GM19463 (cell line): Measurements from ENCODE around the gene LCN2.

Experiments used
- ATAC-seq: cut with Tn5 transposase; IDR thresholded peaks from one replicate; pipeline ENCODE4 v1.9.1; 2021; ENCODE audit warnings: mild to moderate bottlenecking, moderate library complexity; ENCODE audit not compliant: unreplicated experiment

Gene LCN2

GRCh38 chr9:128114326-128115186 lies 34.7 kb upstream of the LCN2 start:
- no peak for ATAC-seq

- peak; percentile 72 for ATAC-seq
Observed at GRCh38 chr9:128115187-128116103, 33.8 kb upstream of the LCN2 start.

DNA sequence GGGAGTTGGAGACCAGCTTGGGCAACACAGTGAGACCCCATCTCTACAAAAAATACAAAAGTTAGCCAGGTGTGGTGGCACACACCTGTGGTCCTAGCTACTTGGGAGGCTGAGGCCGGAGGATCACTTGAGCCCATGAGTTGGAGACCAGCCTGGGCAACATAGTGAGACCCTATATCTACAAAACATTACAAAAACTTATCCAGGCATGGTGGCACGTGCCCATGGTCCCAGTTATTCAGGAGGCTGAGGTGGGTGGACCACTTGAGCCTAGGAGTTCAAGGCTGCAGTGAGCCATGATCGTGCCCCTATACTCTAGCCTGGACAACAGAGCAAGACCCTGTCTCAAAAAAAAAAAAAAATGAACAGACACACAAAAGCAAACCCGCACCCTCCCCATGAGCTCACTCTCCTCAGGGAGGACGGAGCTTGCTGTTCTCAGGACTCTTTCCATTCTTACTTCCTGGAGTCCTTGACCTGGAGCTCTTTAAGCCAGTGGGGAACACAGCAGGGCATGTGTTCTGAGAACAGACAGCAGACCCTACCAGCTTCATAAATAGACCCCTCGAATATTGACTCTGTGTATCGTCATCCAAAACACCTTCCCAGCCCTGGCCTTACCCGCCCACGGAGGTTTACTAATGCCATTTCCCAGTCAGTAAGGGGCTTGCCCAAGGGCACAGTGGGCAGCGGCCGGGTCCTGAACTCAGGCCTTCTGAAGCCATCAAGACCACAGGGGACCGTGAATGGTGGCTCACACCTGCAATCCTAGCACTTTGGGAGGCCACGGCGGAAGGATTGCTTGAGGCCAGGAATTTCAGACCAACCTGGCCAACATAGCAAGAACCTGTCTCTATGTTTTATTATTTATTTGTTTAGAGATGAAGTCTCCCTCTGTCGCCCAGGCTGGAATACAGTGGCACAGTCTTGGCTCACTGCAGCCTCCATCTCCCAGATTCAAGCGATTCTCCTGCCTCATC lies 32.9 kb upstream of the LCN2 start:
- no peak for ATAC-seq

DNA sequence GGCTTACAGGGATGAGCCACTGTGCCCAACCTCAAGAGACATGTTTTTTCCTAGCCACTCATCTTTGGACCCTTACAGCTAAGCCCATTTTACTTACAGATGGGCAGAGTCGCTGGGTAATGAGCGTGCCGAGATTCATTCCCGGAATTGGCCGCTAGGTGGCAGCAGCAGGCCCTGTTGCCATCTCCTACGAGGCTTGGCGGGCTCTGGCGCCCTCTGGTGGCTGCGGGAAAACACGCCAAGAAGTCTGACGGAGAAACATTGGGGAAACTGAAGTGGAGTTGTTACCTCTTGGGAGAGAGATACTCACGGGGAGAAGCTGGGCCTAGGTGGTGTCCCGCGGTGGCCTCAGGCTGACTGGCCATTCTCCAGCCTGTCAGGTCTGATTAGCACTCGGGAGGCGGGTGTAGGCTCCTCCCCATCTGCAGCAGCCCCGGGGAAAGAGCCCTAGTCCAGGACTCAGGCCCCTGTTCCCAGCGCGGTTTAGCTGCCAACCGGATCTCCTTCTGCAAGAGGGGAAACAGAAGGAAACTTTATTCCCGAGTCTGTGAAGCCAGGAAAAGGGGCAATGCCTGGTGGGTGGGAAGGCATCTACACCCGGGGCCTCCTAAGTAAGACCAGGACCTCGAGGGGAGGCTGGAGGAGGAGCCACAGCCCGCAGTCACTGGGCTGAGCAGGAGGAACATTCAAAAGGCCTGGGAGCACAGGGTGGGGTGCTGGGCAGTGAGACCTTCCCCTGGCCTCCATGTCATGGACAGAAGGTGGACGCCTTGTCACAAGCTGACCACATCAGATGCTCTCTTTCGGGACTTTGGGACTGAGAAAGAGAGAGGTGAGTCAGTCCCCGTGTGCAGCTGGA lies 31.4 kb upstream of the LCN2 start:
- no peak for ATAC-seq

DNA sequence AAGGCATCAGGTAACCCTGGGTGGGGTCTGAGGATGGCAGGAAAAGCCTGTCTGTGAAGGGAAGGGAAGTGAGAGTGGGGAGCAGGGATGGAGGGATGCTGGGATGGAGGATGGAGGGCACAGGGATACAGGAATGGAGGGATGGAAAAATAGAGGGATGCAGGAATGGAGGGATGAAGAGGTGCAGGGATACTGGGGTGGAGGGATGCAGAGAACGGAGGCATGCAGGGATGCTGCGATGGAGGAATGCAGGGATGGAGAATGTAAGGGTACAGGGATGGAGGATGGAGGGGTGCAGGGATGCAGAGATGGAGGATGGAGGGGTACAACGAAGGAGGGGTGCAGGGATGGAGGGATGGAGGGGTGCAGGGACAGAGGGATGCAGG lies 30.8 kb upstream of the LCN2 start:
- no peak for ATAC-seq

GRCh38 chr9:128118971-128119665 lies 30.1 kb upstream of the LCN2 start:
- no peak for ATAC-seq

- ATAC-seq: no peak
Observed at GRCh38 chr9:128120061-128120740, 29.1 kb upstream of the LCN2 start.

- no peak for ATAC-seq
Observed at GRCh38 chr9:128120741-128121465, 28.4 kb upstream of the LCN2 start.

GRCh38 chr9:128121466-128121810 lies 27.8 kb upstream of the LCN2 start:
- no peak for ATAC-seq

DNA sequence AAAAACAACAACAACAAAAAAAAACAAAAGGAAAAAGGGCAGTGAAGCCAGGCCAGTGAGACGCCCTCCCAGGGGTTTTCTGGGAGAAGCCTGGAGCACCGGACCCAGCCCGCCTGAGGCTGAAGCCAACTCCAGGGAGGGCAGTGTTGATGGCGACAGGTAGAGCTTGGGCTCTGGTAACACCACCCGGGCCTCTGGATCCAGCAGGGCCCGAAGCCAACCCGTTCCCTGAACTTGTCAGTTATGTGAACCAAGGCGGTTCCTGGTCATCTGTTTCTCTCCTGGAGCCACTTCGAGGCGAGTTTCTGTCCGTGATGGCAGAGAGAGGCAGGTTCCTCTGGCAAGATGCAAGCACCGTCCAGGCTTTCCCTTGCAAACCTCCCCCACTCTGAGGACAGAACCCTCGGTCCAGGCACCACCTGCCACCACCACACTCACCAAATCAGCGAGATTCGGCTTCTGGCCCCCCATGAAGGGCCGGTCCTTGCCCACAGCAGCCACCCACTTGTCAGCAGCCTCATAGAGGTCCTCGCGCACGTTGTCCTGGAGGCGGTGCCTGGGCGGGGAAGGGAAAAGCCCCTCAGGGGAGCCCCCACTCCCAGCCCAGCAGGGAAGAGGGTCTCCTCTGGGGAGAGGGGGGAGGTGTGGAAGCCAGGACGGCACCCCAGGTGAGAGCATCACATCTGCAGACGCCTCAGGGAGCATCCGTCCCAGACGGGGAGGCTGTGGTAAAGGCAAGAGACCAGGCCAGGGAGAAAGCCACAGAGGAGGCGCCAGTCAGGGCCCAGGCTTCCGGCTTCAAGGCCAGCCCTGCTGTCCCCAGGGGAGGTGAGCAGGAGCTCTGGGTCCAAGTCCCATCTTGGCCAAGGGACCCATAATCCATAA lies 27.1 kb upstream of the LCN2 start:
- no peak for ATAC-seq

- ATAC-seq: no peak
Observed at GRCh38 chr9:128122809-128123175, 26.5 kb upstream of the LCN2 start.

- ATAC-seq: no peak
Observed at GRCh38 chr9:128123451-128124080, 25.7 kb upstream of the LCN2 start.

DNA sequence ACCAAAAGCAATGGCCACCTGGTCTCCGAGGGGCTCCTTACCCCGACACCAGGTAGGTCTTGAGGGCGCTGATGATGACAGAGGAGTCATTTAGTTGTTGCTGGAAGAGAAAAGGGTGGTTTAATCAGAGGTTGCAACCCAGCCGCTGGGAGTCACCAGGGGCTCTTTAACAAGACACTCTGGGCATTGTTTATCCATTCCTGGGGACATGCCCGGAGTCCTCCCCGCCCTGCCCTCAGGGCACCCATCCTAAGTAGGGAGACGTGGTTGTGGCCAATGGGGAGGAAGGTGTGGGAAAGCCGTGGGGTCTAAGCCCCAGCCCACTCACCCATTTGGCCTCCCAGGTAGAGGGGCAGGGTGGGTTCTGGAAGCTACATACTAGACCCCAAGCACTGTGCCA lies 24.8 kb upstream of the LCN2 start:
- no peak for ATAC-seq

DNA sequence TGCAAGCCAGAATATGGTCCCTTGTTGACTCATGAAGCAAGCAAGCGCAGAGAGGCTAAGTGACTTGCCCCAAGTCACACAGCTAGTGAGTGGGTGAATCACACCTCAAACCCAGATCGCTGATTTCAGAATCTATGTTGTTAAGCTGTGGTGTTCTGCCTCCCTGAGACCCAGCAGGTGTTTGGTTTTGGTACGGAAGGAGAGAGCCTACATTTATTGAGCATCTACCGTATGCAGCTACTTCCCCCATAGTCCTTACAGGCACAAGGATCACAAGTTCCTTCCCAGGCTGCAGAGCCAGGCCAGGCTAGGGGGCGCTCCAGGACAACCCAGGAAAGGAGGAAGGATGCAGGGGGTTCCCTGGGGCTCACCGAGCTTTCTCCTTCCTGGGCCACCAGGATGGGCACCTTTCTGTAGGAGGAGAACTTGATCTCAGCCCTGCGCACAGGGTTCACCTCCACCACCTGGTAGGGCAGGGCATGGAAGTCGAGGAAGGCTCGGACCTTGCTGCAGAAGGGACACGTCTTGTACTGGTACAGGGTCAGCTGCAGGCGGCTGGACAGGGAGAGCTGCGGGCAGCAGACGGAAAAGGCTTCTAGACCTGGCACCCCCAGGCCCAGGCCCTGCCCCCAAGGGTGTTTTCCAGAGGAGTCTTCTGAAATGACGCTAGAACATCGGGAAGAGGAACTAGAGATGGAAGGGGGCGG lies 24.2 kb upstream of the LCN2 start:
- no peak for ATAC-seq

GRCh38 chr9:128125580-128126354 lies 23.5 kb upstream of the LCN2 start:
- ATAC-seq: no peak
